ENCODE results near the gene ZNF414.
A peak's percentile ranks its signal among the peaks of the same experiment; 100 is the strongest.

ZNF414 gene

DNA sequence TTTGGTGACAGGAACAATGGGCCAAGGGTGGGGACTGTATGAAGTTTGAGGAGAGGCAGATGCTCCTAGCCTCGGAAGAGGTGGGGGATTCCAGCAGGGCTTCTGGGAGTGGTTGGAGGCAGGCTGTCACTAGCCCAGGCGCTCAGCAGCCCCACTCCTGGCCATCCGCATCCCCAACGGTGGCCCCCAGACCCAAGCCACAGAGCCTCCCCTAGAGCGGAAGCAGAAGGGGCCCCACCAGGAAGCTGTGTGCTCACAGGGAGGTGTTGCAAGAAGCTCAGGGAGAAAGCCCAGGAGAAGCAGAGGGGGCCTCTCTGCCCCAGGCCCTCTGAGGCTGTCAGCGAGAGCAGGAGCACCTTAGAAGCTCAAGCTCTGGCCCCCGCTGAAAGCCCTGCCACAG lies 19.8 kb downstream of the ZNF414 start:
- TF ChIP-seq, protein P1, sequence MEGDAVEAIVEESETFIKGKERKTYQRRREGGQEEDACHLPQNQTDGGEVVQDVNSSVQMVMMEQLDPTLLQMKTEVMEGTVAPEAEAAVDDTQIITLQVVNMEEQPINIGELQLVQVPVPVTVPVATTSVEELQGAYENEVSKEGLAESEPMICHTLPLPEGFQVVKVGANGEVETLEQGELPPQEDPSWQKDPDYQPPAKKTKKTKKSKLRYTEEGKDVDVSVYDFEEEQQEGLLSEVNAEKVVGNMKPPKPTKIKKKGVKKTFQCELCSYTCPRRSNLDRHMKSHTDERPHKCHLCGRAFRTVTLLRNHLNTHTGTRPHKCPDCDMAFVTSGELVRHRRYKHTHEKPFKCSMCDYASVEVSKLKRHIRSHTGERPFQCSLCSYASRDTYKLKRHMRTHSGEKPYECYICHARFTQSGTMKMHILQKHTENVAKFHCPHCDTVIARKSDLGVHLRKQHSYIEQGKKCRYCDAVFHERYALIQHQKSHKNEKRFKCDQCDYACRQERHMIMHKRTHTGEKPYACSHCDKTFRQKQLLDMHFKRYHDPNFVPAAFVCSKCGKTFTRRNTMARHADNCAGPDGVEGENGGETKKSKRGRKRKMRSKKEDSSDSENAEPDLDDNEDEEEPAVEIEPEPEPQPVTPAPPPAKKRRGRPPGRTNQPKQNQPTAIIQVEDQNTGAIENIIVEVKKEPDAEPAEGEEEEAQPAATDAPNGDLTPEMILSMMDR (conservative IDR thresholded peaks at IDR 0.05; ENCODE audit: control insufficient read depth, insufficient read depth, low read depth, low read length): no peak
- DNase-seq (ENCODE audit: low read depth): no peak
- no peak overlapping the region for H3K4me3 ChIP-seq (ENCODE audit: control insufficient read depth, low read depth, low read length)

DNA sequence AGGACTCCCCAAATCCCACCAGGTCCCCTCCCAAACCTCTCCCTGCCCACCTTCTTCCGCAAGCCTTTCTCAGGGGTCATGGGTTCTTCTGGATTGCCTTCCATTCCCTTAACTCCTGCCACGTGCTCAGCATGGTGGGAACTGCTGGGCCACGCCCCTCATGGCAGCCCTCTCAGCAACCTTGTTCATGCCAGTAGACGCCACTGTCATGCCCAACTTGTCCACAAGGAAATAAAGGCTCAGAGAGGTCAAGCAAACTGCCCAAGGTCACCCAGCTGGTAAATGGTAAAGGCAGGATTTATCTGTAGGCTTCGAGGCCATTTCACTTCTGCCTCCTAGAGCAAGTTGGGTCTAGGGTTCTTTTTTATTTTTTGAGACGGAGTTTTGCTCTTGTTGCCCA lies 22.4 kb downstream of the ZNF414 start:
- no peak overlapping the region for H3K4me3 ChIP-seq (ENCODE audit: control insufficient read depth, low read depth, low read length)
- no peak for DNase-seq (ENCODE audit: low read depth)
- TF ChIP-seq, protein P1 (conservative IDR thresholded peaks at IDR 0.05; ENCODE audit: control insufficient read depth, insufficient read depth, low read depth, low read length): peak; percentile 12

DNA sequence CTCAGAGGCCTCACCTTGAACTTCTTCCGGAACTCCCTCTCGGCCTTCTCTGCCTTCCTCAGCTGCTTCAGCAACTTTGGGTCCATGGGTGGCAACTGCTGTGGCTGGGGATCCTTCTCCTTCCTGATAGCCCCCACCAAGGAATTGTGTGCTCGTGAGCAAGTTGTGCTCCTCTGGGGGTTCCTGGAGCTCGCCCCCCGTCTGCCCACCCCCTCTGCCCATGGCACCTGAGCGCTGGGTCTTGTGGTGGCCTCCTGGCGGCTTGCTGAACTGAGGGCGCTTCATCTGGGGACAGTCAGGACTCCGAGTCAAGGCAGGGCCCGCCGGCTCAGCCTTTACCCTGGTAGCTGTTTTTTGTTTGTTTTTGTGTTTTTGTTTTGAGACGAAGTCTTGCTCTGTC lies 23.1 kb downstream of the ZNF414 start:
- TF ChIP-seq, protein P1 (conservative IDR thresholded peaks at IDR 0.05; ENCODE audit: control insufficient read depth, insufficient read depth, low read depth, low read length): no peak

DNA sequence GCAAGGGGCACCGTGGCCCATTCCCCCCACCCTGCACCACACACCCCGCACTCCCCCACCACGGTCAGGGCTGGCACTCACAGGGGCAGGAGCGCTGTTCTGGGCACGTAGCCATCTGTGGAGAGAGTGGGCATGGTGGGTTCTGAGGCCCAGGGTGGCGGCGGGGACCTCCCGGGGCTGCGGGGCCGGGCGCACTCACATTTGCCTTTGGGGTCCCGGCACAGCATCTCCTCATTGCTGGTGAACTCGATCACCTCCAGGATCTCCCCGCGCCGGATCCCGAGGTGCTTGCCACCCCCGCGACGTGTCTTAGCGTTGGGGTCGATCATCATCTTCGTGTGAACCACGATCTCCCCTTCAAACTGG lies 23.6 kb downstream of the ZNF414 start:
- DNase-seq (ENCODE audit: low read depth): no peak
- no peak overlapping the region for H3K4me3 ChIP-seq (ENCODE audit: control insufficient read depth, low read depth, low read length)
- TF ChIP-seq, protein P1 (conservative IDR thresholded peaks at IDR 0.05; ENCODE audit: control insufficient read depth, insufficient read depth, low read depth, low read length): no peak

More for the DNA sequence above, 23.1 kb downstream of the ZNF414 start:
- H3K4me3 ChIP-seq (ENCODE audit: control insufficient read depth, low read depth, low read length): no peak overlapping the region
- DNase-seq (ENCODE audit: low read depth): no peak

DNA sequence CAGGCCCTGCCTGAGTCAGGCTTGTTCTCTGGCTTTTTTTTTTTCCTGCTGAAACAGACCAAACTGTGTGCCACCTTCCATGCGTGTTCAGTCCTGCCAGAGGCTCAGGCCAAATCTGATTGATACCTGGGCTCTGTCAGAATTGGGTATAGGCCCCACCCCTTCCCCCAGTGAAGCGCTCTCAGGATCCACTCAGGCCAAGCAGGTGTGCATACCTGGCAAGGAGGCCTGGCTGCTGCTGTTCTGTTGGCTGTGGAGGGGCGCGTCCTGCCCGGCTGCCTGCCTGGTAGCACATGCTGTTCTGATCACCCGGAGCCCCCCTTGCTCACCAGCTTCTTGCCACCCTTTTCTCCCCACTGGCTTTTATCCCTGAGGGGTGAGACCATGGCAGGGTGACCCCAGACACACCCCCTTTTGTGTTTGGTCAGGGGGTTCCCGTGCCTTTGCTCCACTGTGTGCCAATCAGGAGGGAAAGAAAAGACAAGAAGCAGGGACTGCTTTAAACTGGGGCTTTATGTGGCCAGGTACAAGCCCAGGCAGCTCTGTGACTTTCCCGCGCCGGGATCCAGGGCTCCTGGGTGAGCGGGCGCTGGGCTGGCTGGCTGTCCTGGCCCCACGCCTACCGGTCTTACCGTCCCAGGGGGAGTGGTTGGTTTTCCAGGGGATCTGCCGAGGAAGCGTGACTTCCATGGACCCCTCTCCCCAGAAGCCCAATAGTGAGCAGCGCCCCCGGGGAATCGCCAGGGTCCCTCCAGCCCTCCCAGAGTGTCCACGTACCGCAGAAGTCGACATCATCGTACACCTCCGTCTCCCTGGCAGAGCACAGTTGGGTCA lies 24.2 kb downstream of the ZNF414 start:
- H3K4me3 ChIP-seq (ENCODE audit: control insufficient read depth, low read depth, low read length): no peak overlapping the region
- DNase-seq (ENCODE audit: low read depth): no peak
- TF ChIP-seq, protein P1 (conservative IDR thresholded peaks at IDR 0.05; ENCODE audit: control insufficient read depth, insufficient read depth, low read depth, low read length): no peak

DNA sequence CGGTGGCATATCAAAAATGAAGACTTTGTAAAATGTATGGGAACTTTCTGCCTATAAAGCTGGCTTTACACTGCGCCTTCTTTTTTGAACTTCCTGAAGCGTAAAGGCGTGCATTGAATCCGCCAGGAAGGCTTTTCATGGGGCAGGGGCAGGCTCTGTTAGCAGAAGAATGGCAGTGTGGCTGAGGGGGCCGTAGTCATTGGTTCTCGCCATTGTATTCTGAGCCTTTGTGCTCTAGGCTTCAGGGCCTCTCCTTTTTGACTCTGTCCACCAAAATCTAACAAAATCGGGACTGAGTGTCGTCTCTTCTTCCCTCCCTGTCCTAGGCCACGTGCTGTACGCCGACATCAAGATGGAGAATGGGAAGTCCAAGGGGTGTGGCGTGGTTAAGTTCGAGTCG lies 25.6 kb downstream of the ZNF414 start:
- no peak for DNase-seq (ENCODE audit: low read depth)
- no peak overlapping the region for H3K4me3 ChIP-seq (ENCODE audit: control insufficient read depth, low read depth, low read length)
- TF ChIP-seq, protein P1 (conservative IDR thresholded peaks at IDR 0.05; ENCODE audit: control insufficient read depth, insufficient read depth, low read depth, low read length): no peak

Measured in fibroblast of mammary gland (primary cell).